Measurements from ENCODE around the gene NPHP4. TPM values are rescaled to one million over a fixed set of nuclear protein-coding genes. Genes with fewer than 3 reads are reported as not detected.

The NPHP4 gene
- total and polyA plus RNA-seq, 2 donors (not counting 3 experiments of a cell fraction or from before 2014, with no cell fraction given), result 4.4 to 11.7 TPM

GRCh38 chr1:5940723-5941407, 51.4 kb downstream of the NPHP4 start:
- Histone ChIP-seq H3K27ac (ENCODE audit: insufficient read depth, low read depth, low read length) (no peak overlapping the region), H2AFZ (ENCODE audit: low read depth, low read length) (no peak overlapping the region), H3K9ac (replicated peaks; ENCODE audit: extremely low read depth, insufficient read depth, low read length) (no peak overlapping the region), H3K4me2 (ENCODE audit: insufficient read depth, low read length) (no peak overlapping the region), H4K20me1 (replicated peaks; ENCODE audit: control insufficient read depth, extremely low read depth, insufficient read depth, low read length) (no peaks in the 10 kb centered on the region), H3K36me3 (ENCODE audit: control insufficient read depth in 2 of 2, extremely low read depth in 1 of 2, insufficient read depth in 2 of 2, low read length in 2 of 2) (peaks cover 0 to 4% of the 10 kb centered on the region in 2 experiments), H3K4me3 (replicated peaks in 1 of 3; ENCODE audit: insufficient read depth in 1 of 3, low read depth in 1 of 3, low read length in 3 of 3) (no peak overlapping the region), H3K9me1 (replicated peaks; ENCODE audit: control insufficient read depth, extremely low read depth, insufficient read depth, low read length) (no peaks in the 10 kb centered on the region), H3K27me3 (ENCODE audit: control insufficient read depth in 2 of 2, insufficient read depth in 2 of 2, low read length in 2 of 2) (no peaks in the 10 kb centered on the region), H3K79me2 (ENCODE audit: control insufficient read depth, insufficient read depth, low read length) (no peaks in the 10 kb centered on the region), H3K4me1 (ENCODE audit: control insufficient read depth, extremely low read depth, insufficient read depth, low read length) (no peaks in the 10 kb centered on the region), H3K9me3 (replicated peaks; ENCODE audit: control insufficient read depth, insufficient read depth, low read length) (no peaks in the 10 kb centered on the region)
- intact Hi-C loops (cut with micrococcal nuclease), result no loop called here
- CTCF ChIA-PET, result no interaction called here
- DNase-seq (ENCODE audit: low read depth, low spot score) (no peak), FAIRE-seq (no peak)
- no TSS peak for BruUV-seq (replicated peaks)
- POLR2A ChIA-PET, result no interaction called here
- TF ChIP-seq EZH2 (IDR thresholded peaks at IDR 0.05; ENCODE audit: borderline replicate concordance, low read depth, low read length, severe bottlenecking) (no peak), POLR2AphosphoS5 (IDR thresholded peaks at IDR 0.05; ENCODE audit: insufficient read depth, low read depth, low read length) (no peak), GATA2 (IDR thresholded peaks at IDR 0.05; ENCODE audit: insufficient read depth, insufficient read length, low read depth, low read length) (no peak), POLR2A (IDR thresholded peaks at IDR 0.05; ENCODE audit: low read depth, low read length) (no peak), JUN (IDR thresholded peaks at IDR 0.05; ENCODE audit: borderline replicate concordance, insufficient read depth, insufficient read length, low read depth) (no peak), CTCF (IDR thresholded peaks at IDR 0.05; ENCODE audit: extremely low read depth in 1 of 2, insufficient read depth in 1 of 2, low read depth in 1 of 2, low read length in 2 of 2) (no peak), MAX (IDR thresholded peaks at IDR 0.05; ENCODE audit: insufficient read depth, insufficient read length) (no peak), FOS (IDR thresholded peaks at IDR 0.05; ENCODE audit: borderline replicate concordance, insufficient read depth, low read length) (no peak), MYC (IDR thresholded peaks at IDR 0.05; ENCODE audit: low read depth, low read length) (no peak)
- dilution Hi-C loops (cut with MboI; ENCODE audit: extremely low pct_ligation_motif_present, low sequenced_read_pairs), result no loop called here

All from endothelial cell of umbilical vein (primary cell).